Measurements from ENCODE around the gene APOL2.
"Not testable (repeated sequence)": the region's sequence is repeated elsewhere in the genome, so short reads cannot be mapped to it uniquely, and the experiment has no call there.

The APOL2 gene

DNA sequence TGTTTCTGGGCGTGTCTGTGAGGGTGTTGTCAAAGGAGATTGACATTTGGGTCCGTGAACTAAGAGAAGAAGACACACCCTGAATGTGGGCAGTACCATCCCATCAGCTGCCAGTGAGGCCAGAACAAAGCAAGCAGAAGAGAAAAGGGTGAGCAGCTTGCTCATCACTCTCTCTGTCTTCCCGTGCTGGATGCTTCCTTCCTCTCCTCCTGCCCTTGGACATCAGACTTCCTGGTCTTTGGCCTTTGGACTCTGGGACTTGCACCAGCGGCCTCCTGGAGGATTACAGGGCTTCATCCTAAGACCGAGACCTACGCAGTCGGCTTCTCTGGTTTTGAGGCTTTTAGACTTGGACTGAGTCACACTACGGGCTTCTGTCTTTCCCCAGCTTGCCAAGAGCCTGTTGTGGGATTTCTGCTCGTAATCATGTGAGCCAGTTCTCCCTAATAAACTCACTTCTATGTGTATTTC lies 18.8 kb downstream of the APOL2 start:
- DNase-seq = peak; percentile 39 to 86

DNA sequence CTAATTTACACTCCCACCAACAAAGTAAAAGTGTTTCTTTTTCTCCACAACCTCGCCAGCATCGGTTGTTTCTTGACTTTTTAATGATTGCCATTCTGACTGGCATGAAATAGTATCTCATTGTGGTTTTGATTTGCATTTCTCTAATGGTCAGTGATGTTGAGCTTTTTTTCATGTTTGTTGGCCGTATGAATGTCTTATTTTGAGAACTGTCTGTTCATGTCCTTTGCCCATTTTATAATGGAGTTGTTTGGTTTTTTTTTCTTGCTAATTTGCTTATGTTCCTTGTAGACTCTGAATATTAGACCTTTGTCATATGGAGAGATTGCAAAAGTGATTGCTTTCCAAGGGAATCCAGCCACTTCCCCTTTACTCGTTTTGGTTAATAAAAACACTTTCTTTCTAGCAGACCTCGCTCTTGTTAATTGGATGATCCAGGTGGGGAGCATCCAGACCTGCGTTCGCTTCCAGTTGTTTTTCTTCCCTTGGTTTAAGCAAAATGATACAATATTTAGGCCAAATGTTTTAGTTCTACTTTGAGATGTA lies 20.6 kb downstream of the APOL2 start:
- peak in 1 of 2 donors; percentile 57 for DNase-seq

DNA sequence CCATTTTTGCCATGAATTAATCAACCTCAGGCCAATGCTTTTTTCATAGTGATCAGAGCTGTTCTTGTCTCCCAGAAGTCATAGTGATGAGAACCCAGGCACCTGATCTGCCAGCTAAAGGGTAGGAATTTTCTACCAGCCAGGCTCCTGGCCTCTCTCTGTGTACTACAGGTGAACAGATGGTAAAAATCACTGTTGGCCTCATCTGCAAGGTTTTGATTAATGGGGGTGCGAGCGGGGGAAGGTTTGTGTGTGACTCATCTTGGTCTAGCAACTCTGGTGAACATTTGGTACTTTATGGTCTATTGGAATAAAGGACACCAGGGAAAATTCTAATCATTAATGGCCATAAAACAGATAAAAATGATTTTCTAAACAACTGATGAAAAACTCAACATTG lies 23.3 kb downstream of the APOL2 start:
- DNase-seq = no peak

DNA sequence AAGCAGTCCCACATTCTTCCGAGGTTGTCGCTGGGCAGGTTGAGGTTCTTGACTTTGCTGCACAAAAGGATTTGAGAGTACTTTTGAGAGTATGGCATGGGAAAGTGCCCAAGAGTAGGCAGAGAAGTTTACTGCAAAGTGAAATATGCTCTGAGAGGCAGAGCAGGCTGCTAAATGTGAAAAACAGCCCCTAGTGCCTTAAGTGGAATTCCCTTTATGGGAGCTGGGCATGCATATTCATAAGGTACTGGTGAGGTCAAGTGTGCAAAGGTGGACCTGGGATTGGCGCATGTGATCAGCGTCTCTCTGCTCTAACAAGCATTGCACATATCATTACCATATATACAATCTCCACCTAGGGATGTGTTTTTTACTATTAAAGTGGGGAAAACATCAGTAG lies 25.7 kb downstream of the APOL2 start:
- no peak for DNase-seq

DNA sequence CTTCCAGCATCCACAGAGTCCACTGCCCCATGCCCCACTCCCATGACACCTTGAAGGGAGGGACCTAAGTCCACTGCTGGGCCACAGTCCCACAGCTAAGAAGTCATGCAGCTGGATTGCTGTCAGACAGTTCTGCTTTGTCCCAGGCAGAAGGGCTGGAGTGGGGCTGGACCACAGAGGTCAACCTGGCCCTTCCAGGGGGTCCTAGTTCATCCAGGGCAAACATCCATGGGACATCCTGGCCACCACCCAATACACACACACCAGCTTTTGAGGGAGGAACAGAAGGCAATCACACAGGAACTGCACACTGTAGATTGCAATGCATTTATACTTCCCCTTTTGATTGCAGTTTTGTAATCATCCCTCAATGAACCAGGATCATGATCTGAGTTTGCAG lies 26.4 kb downstream of the APOL2 start:
- DNase-seq = peak; percentile 55 to 61

DNA sequence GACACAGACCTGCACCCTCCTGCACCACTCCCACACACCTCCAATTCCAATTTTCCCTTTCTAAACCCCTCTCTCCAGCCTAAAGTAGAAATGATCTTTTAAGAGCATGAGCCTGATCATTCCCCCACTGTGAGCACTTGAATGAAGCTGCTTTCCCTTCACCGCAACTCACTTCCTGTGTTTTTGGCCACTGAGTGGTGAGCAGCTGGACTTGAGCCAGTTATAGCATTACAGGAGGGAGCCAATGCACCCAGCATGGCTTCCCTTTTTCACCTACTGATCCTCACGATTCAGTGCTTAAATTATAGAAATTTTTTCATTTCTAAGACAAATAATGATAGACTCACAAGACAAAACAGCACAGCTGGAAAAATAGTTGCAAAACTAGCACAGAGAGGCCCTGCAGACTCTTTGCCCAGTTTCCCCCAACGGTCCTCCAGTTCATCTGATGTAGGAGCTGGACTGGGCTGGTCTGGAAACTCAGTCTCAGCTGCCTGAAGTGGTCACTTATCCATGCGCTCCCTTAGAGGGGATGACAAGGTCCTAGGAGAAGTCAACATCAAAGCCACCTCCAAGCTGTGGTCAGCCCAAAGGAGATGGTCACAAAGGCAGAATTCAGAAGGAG lies 28.0 kb downstream of the APOL2 start:
- DNase-seq = peak in 1 of 2 donors; percentile 47

DNA sequence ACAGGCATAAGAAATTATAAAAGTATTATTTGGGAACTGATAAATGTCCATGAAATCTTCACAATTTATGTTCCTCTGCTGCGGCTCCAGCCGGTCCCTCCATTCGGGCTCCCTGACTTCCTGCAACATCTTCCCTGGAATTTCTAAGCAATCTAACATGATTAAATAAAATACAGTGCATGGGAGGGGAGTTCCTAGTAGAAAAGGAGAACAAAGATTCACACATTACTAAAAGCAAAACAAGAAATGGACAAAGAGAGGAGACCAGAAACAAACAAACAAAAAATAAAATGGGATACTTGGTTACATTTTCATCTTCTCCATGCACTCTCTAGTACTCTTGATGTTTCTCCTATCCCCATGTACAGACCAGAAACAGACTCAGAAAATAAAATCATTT lies 29.1 kb downstream of the APOL2 start:
- DNase-seq = peak in 1 of 2 donors; percentile 33

DNA sequence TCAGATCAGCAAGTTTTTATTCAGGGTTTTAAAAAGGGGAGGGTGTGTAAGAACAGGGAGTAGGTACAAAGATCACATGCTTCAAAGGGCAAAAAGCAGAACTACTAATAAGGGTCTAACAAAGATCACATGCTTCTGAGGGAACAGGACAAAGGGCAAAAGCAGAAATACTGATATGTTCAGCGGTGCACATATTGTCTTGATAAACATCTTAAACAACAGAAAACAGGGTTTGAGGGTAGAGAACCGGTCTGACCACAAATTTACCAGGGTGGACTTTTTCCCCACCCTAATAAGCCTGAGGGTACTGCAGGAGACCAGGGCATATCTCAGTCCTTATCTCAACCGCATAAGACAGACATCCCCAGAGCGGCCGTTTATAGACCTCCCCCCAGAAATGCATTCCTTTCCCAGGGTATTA lies 29.8 kb downstream of the APOL2 start:
- not testable (repeated sequence) for DNase-seq

DNA sequence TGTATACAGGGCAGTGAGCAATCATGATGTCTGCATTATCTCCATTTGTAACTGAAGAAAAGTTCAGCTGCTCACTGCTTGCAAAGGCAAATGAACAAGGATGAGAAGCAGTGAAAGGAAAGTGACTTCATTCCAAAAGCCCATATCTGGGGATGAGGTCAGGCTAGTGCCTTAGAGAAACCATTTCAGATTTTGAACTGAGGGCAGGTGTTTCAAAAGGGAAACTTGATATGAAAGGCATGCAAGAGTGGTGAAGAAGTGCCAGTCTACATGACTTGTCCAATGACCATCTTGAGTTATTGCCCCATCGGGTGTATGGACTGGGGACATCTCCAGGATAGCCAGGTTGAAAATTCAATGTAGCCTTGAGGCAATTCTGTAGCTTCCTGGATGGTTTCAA lies 30.4 kb downstream of the APOL2 start:
- no peak for DNase-seq

DNA sequence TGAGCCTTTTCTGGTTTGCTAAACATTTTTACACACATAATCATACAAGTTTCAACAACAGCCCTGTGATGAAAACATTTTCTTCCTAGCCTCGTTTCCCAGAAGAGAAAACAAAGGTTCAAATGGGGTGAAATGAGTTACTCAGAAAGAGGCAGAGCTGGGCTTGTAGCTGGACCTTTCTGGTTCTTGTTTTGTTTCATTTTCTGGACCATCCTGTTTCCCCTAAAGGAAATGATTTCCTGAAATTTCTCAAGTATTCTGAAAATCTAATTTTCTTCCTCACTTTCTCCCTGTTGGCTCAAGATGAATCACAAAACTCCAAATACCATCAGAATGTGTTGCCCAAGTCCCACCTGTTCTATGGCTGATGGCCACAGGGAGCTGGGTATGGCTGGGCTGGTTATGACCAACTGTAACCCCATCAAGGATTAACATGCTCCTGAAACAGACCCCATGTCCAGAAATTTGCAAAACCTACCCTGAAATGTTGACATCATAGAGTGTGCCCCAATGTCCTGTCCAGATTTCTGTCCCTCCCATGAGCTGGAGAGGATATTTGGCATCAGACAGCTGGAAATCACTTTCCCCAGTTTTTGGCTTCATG lies 31.1 kb downstream of the APOL2 start:
- DNase-seq = no peak

DNA sequence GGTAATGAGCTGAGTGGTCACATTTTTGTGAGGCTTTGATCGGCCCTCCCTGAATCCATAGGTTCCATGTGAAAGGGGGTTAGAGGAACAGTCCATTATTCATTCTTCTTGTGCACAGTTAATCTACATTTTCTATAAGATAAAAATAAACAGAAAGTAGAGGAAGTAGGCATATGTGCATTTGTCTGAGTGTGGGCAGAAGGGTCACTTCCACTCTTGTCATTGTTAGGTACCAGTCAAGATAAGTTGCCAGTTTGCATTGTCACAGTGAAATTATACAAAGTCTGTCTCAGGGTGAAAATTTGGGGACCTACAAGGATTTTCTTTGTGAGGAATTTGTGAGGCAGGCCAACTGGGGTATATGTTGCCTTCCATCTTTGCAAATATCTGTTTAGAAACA lies 33.1 kb downstream of the APOL2 start:
- DNase-seq = peak in 1 of 2 donors; percentile 45

DNA sequence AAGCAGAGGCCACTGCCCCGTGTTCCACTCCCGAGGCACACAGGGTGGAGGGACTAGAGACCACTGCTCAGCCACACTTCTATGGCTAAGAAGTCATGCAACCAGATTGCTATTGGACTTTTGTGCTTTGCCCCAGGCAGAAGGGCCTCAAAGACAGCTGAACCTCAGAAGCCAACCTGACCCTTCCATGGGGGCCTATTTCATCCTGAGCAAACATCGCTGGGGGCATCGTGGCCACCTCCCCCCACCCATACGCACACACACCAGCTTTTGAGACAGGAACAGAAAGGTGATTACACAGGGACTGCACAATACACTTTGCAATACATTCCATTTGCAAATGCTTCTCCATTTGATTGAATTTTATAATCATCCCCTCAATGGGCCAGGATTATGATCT lies 33.8 kb downstream of the APOL2 start:
- DNase-seq = not testable (repeated sequence)

DNA sequence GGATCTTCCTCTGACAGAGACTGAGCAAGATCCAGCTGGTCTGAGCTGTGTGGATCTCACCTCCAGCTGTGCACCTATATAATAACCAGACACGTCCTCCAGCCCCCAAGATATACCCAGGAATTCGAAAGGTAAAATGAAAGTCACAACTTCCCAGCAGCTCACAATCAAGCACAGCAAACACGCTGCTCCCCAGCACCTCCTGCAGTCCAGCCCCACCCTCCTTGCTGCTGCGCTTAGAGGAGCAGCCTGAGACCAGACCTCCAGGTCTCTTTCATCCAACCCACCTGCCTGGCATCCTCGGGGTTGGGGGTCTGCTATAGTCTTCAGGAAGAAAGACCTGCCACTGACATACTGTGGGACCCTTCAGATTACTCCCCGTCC lies 34.7 kb downstream of the APOL2 start:
- no peak for DNase-seq

DNA sequence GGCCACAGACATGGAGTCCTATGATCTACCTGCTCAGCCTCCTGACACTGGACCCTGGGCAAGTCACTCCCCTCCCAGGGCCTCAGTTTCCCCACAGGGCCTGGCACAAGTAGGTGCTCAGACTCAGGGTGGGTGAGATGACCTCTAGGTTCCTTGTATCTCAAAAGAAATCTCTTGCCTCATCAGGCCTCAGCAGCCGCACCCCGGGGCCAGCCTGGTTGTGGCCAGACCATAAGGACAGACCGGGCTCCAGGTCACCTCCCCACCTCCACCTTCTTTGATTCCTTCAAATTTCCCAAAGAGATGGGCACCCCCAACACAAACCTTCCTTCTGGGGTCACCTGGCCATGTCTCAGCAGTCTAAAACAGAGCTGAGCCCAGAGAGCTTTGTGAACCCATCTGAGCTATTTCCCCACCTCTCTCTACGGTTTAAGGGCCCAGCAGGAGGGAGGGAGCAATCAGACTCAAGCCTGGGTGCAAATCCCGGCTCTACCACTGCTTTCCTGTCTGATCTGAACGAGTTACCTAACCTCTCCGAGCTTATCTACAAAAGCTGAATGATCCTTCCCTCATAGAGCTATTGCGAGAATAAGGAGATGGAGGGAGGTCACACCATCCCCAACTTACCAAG lies 35.2 kb downstream of the APOL2 start:
- no peak for DNase-seq

DNA sequence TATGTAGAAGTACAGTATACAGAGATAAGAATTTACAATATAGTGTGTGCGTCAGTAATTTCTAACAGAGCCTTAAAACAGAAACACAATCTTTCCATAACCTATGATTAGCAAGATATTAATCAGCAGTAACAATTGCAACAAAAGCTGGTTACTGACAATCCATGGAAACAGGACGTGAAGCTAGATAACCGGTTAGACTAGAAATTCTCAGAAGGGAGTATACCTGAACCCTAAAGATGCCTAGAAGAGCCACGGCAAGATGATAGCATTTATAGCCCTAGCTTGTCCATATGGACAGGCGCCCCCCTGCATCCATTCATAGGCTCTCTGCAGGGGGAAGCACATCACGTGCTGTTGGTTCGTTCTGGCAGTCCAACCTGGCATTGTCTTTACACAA lies 35.9 kb downstream of the APOL2 start:
- DNase-seq = not testable (repeated sequence)

DNA sequence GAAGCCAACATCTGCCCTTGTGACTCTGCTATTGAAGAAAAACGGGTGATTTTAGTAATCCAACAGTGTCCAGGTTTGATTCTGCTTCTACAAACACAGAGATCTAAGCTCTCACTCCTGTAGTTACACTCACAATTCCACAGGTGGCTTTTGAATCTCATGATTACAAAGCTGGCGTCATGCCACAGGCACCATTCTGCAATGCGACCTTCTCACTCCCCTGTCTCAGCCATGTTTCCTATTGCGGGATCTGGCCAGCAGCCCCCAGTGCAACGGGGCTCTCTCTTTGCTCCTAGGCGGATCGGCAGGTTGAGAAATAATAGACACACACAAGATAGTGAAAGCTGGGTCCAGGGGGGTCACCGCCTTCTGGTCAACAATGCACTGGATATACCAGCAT lies 36.4 kb downstream of the APOL2 start:
- not testable (repeated sequence) for DNase-seq

DNA sequence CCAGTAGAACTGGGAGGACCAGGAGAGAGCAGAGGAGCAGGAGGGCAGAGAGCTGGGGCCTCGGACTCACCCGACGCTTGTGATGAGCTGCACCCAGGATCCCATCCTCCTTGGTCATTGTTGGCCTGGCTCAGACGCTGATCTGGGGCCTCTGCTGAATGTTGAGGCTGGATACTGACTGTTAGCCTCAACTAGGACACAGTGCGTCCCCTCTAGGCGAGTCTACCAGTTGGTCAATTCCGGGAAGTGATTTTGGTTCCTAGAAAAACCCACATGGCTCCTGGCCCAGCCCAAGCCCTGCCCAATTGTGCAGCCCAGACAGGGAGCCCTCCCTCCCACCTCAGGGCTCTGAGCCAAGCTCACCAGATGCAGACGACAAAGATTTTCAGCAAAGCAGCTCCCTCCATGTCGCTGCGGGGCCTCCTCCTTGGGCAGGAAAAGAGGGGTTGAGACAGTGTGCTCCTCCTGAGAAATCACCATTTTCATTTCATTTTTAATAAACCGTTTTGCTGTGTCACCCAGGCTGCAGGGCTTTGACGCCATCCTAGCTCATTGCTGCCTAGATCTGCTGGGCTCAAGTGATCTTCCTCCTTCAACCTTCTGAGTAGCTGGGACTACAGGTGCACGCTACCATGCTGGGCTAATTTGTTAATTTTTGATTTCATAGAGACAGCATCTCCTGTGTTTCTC lies 37.6 kb downstream of the APOL2 start, which contains the start of gene APOL4:
Gene APOL4 (minus strand): TSS at position 180 of the 690 bp plus-strand sequence. CDS start 75 bp downstream, at position 105.
- peak; percentile 60 to 81 for DNase-seq

DNA sequence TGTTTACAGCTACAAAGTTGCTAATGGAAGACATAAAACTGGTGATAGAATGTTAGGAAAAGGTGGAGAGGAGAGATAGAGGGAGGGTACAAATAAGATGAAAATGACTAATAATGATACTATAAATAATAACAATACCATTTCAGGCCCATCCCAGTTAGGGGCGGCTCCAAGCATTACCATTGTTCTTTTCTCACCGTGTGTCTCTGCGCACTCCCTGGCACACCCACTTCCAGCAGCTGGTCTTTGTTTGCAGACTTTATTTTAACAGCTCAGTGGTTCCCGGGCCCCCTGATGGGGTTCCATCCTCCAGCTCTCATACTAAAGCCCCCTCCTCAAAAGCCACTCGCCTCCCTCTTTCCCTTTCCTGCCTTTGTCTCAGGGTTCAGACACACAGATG lies 38.3 kb downstream of the APOL2 start:
- not testable (repeated sequence) for DNase-seq

DNA sequence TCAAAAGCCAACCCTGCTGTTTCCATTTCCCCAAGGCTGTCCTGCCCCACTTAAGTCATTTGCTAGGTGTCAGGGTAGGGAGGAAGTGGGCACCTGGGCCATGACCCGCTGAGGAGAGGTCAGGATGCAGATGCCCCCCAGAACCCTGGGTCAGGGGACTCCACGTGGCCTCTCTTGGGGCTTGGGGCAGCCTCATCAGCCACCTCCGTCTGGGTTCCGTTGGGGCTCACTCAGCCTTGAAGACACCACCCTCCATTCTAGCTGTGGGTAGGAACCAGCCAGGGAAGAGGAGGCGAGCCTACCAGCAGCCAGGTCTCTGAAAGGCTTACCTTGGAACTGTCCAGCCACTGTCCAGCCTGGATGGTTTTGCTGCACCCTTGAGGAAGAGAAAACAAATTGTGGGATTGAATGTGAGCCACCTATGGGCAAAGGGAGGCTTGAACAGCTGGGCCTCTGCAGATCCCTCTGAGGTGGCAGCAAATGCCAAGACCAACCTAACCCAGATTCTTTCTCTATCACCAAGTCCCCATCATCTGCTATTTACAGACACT lies 40.3 kb downstream of the APOL2 start:
- no peak for DNase-seq

DNA sequence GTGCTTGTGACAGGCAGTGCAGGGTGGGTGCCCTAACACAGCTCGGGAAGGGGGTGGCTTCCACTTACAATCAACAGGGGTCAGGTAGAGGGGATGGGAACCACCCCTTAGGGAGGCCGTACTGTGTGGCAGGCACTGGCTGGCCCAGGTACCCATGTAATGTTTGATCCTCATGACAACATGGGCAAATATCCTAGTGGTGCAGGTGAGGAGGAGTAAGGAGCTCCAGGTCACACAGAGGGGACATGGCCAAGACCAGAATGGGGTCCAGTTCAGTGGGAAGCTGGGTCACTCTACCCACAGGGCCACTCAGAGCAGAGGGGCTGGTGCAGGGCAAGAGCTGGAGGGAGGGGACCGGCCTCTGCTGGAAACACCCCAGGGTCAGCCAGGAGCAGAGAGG lies 40.8 kb downstream of the APOL2 start:
- no peak for DNase-seq

DNA sequence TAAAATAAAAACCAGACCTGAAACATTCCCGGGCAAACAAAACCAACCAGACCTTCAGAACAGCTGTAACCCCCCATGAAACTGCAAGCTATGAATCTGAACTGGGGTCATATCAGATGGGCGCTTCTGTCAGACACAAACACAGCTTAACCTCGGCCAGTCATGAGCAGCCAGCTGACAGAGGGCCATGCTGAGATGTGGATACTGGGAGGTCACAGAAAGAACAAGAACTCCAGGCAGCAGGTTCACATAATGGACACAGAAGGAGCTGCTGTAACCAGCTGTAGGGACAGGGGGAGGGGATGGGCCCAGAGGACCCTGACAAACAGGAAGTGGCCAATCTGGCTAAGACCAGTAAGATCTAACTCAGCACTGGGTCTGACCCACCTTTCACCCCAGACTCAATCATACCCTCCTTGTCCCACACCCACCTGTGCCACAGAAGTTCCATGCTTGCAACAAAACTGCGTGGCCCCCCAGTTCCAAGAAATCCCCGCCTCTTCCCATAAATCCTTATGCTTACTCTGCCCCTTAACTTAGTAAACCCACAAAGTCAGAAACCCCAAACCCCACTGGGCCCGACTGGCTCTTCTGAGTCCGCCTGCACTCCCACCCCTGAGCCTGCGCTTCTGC lies 41.7 kb downstream of the APOL2 start:
- peak in 1 of 2 donors; percentile 15 for DNase-seq

DNA sequence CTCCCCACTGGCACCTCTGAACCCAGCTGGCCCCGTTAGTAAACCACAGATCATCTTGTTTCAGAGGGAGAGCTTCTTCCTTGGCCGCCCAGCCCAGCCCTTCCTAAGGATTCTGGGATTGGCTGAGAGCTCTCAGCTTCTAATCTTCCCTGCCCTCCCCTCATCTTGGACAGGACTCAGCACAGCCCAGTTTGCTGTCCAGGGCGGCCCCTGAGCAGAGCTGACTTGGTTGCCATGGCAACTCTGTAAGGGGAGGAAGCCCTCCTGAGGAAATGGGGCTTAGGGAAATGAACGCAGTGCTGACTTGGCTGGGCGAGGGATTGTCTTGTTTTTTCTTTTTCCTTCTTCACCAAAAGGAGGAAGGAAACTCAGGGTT lies 42.3 kb downstream of the APOL2 start:
- peak in 1 of 2 donors; percentile 40 for DNase-seq
